Activated effector memory CD4-positive, alpha-beta T cell treated with anti-CD3 and anti-CD28 coated beads, Interleukin-2, amount 50 U/mL, for 16 hours (primary cell): ENCODE results near the gene UCN3.
"Not testable (repeated sequence)": the region's sequence is repeated elsewhere in the genome, so short reads cannot be mapped to it uniquely, and the experiment has no call there.

Experiments used
- DNase-seq: peaks from one replicate; pipeline ENCODE4 v3.0.0-alpha.2; 2020

UCN3 gene

GRCh38 chr10:5369362-5370158 lies 4.8 kb downstream of the UCN3 start:
- DNase-seq = no peak

- no peak for DNase-seq
Measured at GRCh38 chr10:5370493-5371352, 6.0 kb downstream of the UCN3 start.

- no peak for DNase-seq
Measured at GRCh38 chr10:5373307-5373706, 8.5 kb downstream of the UCN3 start.

- no peak for DNase-seq
Measured at GRCh38 chr10:5373891-5374611, 9.3 kb downstream of the UCN3 start.

GRCh38 chr10:5376450-5376849 lies 11.7 kb downstream of the UCN3 start:
- no peak for DNase-seq

GRCh38 chr10:5379202-5379601 lies 14.4 kb downstream of the UCN3 start:
- not testable (repeated sequence) for DNase-seq

GRCh38 chr10:5380395-5380794 lies 15.6 kb downstream of the UCN3 start:
- DNase-seq = not testable (repeated sequence)

- DNase-seq = no peak
Measured at GRCh38 chr10:5381187-5381586, 16.4 kb downstream of the UCN3 start.

- no peak for DNase-seq
Measured at GRCh38 chr10:5385224-5385623, 20.5 kb downstream of the UCN3 start.

- DNase-seq = no peak
Measured at GRCh38 chr10:5387169-5387568, 22.4 kb downstream of the UCN3 start.

GRCh38 chr10:5390607-5391205 lies 25.9 kb downstream of the UCN3 start:
- DNase-seq = no peak

- no peak for DNase-seq
Measured at GRCh38 chr10:5391790-5392189, 27.0 kb downstream of the UCN3 start.

- DNase-seq = no peak
Measured at GRCh38 chr10:5393529-5393928, 28.8 kb downstream of the UCN3 start.

- no peak for DNase-seq
Measured at GRCh38 chr10:5395168-5395567, 30.4 kb downstream of the UCN3 start.

GRCh38 chr10:5396556-5397300 lies 32.0 kb downstream of the UCN3 start:
- DNase-seq = no peak

- no peak for DNase-seq
Measured at GRCh38 chr10:5399332-5399731, 34.6 kb downstream of the UCN3 start.

- no peak for DNase-seq
Measured at GRCh38 chr10:5400468-5401240, 35.9 kb downstream of the UCN3 start.

- no peak for DNase-seq
Measured at GRCh38 chr10:5402798-5403197, 38.0 kb downstream of the UCN3 start.

GRCh38 chr10:5404208-5405041 lies 39.7 kb downstream of the UCN3 start, which contains the start of gene TUBAL3:
TUBAL3 (minus strand) TSS chr10:5404828; CDS start chr10:5404792, 36 bp downstream.
- no peak for DNase-seq

GRCh38 chr10:5406918-5407317 lies 42.2 kb downstream of the UCN3 start:
- DNase-seq = no peak
